ENCODE results near the gene KRTAP13-3.
A peak's percentile ranks its signal among the peaks of the same experiment; 100 is the strongest.

The KRTAP13-3 gene

GRCh38 chr21:30425826-30426225 lies at the start of gene KRTAP13-3:
KRTAP13-3 (minus strand) TSS chr21:30425926; CDS start chr21:30425912, 14 bp downstream.
- DNase-seq (ENCODE audit: low spot score), result no peak

- no peak for DNase-seq (ENCODE audit: low spot score)
Measured at GRCh38 chr21:30468900-30469714, 43.4 kb upstream of the KRTAP13-3 start.

- no peak for DNase-seq (ENCODE audit: low spot score)
Measured at GRCh38 chr21:30463713-30464112, 38.0 kb upstream of the KRTAP13-3 start.

- DNase-seq (ENCODE audit: low spot score), result no peak
Measured at GRCh38 chr21:30448514-30448913, 22.8 kb upstream of the KRTAP13-3 start.

DNA sequence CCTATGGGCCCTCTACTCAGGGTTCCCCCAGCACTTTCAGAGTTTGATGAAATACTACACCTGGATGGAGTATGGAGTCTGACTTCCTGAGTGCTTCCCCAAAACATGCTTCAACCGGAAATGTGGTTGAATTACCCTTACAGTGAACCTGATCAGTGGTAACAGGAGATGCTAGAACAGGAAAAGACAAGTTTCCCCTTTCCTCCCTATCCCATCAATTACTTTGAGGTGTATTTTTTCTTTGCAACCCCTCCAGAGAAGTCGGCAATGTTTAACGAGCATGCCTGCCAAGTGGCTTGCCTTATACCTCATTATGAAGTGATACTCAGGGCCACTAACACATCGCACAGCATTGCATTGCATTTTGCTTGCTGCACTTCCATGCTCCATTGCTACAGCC lies 21.3 kb upstream of the KRTAP13-3 start:
- DNase-seq (ENCODE audit: low spot score), result no peak

DNA sequence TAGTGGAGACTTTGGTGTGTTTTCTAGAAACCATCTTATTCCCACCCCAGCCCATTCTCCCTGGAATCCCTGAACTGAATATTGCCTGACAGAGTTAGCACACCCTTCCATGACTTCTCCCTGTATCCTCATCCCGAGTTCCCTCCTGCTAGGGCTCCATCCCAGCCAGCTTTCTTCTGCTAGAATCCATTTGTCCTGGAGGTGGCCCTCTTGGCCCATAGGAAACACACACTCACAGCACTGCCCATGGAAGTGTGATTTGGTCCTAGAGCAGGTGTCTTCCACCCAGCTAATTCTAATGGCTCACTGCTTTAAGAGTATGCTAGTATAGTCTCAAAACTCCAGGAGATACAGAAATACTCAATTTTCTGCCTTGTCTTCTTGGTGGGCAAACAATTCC lies 18.5 kb upstream of the KRTAP13-3 start:
- no peak for DNase-seq (ENCODE audit: low spot score)

GRCh38 chr21:30443226-30443625 lies 17.5 kb upstream of the KRTAP13-3 start:
- DNase-seq (ENCODE audit: low spot score), result no peak

DNA sequence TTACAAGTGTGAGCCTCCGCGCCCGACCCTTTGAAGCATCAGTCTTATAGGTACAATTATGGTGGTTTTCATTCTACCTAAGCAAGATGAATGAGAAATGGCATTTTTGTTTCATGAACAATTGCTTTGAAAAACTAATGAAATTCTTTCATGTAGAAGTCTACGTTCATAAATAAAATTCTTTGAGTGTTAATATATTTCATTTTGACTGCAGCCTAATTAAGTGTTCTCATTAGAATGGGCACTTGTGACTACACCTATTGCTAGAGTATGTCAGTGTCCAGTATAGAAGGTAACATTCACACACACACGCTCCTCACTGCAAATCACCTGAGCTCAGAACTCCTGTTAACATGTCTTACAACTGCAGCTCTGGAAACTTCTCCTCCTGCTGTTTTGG lies 14.2 kb upstream of the KRTAP13-3 start, which contains the start of gene KRTAP15-1:
TSS of gene KRTAP15-1 (plus strand) at position 301 of the 400 bp plus-strand sequence. CDS start at position 354, 53 bp downstream.
- no peak for DNase-seq (ENCODE audit: low spot score)

GRCh38 chr21:30437010-30437565 lies 11.4 kb upstream of the KRTAP13-3 start:
- no peak for DNase-seq (ENCODE audit: low spot score)

GRCh38 chr21:30434033-30434631 lies 8.4 kb upstream of the KRTAP13-3 start:
- DNase-seq (ENCODE audit: low spot score), result peak; percentile 28

DNA sequence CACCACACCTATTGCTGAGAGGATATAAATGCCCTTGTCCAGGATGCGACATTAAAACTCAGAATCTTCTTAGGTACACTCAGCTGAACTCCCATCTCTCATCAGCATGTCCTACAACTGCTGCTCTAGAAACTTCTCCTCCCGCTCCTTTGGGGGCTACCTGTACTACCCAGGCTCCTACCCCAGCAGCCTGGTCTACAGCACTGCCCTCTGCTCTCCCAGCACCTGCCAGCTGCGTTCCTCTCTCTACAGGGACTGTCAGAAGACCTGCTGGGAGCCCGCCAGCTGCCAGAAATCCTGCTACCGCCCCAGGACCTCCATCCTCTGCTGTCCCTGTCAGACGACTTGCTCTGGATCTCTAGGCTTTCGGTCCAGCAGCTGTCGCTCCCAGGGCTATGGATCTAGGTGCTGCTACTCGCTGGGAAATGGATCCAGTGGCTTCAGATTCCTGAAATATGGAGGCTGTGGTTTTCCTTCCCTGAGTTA lies 4.5 kb upstream of the KRTAP13-3 start, which contains the start of gene KRTAP13-4:
TSS of gene KRTAP13-4 (plus strand) at position 51 of the 486 bp plus-strand sequence. CDS start at position 107, 56 bp downstream.
- no peak for DNase-seq (ENCODE audit: low spot score)

DNA sequence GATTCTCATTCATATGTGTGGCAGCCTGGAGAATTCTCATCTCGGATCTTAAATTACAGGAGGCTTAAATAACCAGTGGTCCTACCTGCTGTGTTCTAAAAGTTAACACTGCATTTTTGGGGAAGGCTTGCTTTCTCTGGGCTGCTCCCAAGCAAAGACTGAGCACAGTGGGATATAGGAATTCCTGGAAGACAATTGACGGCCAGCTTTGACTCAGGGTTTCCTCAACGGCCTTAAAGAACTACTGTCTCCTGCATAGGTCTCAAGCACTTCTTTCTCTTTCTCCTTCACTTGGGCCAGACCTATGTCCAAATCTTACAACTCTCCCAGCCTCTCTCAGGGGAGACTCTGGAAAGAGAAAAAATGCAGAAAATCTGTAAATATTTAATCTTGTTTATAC lies 1.0 kb upstream of the KRTAP13-3 start:
- no peak for DNase-seq (ENCODE audit: low spot score)

DNA sequence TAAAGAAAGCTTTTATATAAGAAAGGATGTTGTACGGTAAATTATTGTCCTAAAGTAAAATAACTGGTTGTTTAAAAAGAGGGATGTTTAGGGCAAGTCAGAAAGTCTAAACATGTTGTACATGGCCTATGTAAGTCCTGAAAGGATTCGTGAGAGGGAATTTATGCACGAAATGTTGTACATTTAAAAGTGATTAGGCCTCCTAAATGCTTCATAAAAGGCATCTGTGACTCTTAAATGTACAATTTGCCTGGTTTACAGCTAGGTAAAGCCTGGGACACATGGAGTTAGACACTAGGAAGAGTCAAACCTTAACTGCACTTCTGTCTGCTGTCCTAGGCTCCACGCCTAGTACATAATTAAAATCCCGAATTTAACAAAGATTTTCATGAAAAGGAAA lies 9.7 kb downstream of the KRTAP13-3 start:
- no peak for DNase-seq (ENCODE audit: low spot score)

GRCh38 chr21:30408782-30409494 lies 16.8 kb downstream of the KRTAP13-3 start:
- peak; percentile 24 for DNase-seq (ENCODE audit: low spot score)

- DNase-seq (ENCODE audit: low spot score), result no peak
Measured at GRCh38 chr21:30395731-30396130, 30.0 kb downstream of the KRTAP13-3 start, which contains the start of gene KRTAP13-1. KRTAP13-1 (plus strand) TSS chr21:30396031; CDS start chr21:30396087, 56 bp downstream.

- DNase-seq (ENCODE audit: low spot score), result no peak
Measured at GRCh38 chr21:30391492-30392025, 34.2 kb downstream of the KRTAP13-3 start.

DNA sequence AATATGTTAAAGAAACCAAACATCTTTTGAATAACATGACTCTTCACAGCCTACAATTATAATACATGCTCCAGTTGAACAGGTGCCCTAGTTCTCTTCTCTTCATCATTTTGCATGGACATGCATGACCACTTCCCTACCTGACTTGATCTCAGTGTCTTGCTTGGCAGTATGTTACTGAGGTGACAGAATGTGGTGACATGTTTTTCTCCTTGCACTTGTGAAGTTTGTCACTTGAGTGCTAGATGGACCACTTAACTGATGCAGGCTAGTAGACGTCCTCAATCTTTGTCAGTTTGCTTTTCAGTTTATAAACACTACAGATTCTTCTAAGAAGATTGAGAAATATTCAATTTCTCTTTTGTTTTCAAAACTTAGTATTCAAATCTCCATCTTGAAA lies 43.5 kb downstream of the KRTAP13-3 start:
- DNase-seq (ENCODE audit: low spot score), result no peak

Measured in LoVo (cell line).